Stimulated activated CD8-positive, alpha-beta memory T cell treated with anti-CD3 and anti-CD28 coated beads, Interleukin-12 subunit alpha, Interleukin-12 subunit beta, amount 100 ng/mL, for 24 hours (primary cell): Measurements from ENCODE around the gene SCFD1.

Experiments used
- DNase-seq: peaks from one replicate; pipeline ENCODE4 v3.0.0-alpha.2; 2020; ENCODE audit errors: extremely low read depth

The SCFD1 gene

GRCh38 chr14:30754778-30755177 lies 132.7 kb downstream of the SCFD1 start:
- no peak for DNase-seq

DNA sequence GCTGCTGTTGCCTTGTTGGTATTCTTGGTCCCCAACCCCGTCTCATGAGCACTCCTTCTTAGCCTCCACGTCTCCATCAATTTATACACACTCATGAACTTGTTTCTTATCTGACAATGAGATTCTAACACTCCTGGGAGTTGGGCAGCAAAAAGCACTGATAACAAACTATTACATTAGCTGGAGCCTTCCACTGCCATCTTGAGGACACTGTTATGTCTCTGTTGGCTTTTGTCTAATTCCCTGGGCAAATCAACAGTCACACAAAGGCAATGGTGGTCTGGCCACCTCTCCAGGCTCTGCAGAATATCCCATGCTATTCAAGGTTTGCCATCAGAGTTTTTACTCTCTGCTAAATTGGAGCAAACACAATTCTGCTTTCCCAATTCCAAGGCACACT lies 134.5 kb downstream of the SCFD1 start:
- DNase-seq, result no peak

DNA sequence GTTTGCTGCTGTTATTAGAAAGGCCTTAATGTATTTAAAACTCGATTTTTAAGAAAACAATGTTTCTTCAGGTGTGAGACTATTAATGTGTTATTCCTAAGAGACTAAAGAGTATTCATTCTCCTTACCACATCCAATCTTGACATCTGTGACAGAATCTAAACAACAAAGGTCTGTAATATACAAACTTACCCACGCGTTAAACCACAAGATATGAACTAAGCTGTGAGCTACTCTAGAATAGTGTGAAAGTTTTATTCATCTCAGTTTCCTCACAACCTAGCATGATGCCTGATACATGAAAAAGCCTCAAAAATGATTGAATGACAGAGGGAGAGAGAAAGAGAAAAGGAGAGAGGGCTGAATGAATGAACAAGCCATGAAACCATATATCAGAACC lies 135.0 kb downstream of the SCFD1 start:
- no peak for DNase-seq

DNA sequence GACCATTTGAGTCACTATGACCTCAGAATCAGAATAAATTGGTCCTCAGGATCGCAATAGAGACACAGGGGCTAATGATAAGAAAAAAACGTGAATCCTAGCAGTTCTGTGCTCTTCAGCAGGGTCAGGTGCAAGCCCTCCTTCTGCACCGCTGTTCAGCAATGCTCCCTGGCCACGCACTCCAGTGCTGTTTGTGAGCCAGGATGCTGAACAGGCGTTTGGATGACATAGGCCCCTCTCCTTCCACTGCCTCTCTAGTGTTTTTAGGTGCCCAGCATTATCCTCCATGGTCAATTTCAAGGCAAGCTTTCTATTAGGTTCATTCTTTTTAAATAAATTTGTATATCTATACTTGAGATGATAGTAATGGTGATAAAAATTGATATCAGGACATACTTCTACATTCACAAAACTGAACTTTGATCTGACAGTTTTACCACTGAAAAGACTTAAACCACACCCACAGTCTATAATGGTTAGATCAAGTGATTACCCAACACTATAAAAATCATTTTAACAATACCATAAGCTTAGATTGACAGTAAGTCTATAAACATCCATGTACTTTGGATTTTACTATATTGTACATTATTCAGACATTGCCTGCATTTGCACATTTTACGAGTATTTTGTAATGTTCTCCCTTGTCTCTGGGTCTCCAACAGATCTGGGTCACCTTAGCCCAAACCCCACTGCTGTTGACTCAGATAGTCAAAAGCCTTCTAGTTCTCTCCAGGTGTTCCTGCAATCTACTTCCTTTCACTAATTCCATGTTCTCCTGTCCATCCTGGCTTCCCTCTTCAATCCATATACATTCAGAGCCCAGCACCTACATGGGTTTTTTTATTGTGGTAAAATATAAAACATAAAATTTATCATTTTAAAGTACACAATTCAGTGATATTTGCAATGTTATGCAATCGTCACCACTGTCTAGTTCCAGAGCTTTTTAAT lies 137.3 kb downstream of the SCFD1 start:
- DNase-seq, result no peak

- DNase-seq, result no peak
Measured at GRCh38 chr14:30763891-30764290, 141.8 kb downstream of the SCFD1 start.

DNA sequence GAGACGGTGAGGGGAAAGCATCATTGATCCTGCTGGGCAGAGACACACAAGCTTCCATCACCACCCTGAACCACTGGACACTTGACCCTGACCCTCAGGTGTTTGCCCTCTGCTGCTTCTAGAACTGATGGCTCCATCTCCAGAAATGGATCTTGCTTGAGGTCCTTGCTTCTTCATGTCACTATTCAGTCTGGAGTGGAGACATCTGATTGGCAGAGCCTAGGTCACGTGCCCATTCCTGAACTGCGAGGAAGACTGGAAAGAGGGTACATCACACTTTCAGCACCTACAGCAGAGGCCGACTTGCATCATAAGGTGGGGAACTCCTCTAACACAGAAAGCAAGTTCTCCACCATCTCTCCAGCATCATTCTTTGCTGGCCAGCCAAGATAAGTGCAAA lies 145.5 kb downstream of the SCFD1 start:
- no peak for DNase-seq

DNA sequence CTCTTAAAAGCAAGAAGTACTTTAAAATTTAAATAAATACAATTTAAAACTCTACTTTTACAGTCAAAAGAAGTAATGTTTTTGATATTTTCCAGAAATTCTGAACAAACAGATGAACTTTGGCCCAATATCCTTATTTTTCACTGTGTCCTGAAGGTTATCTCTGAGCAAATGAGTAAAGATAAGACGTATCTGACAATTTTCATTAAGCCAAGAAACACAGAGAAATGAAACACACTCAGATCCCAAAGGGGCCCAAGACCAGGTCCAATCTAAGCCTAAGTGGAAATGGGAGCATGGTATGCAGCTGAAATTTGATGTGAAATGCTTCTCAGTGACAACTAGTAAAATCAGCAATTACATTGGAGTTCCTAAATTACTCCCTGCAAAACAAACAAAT lies 146.7 kb downstream of the SCFD1 start:
- DNase-seq, result no peak

- DNase-seq, result no peak
Measured at GRCh38 chr14:30770376-30770775, 148.3 kb downstream of the SCFD1 start.

DNA sequence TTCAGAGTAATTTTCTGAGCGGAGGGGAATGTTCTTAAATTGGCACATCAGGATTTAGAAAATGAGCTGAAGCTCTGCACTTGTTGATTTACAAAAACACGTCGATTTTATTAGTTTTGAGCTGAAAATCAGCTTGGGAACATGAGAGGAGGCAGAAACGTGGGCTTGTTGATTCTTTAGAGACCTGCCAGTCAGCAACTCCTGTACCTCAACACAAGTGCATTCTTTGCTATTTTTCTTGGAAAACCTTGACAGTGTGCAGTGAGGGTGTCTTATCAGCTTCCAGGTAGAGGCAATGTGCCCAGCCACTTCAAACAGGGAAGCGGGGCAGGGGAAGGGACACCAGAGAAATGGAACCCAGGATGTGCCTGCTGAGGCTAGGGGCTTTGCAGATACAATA lies 149.5 kb downstream of the SCFD1 start:
- no peak for DNase-seq

GRCh38 chr14:30779210-30779609 lies 157.1 kb downstream of the SCFD1 start:
- no peak for DNase-seq
